Subcutaneous adipose tissue (tissue), 4 donors: ENCODE measurements around the gene NCBP2L. TPM values are rescaled to one million over a fixed set of nuclear protein-coding genes. Genes with fewer than 3 reads are reported as not detected.

ENCODE experiments used
- CTCF ChIP-seq: fragments of 450-650 bp; IDR thresholded peaks from one replicate; pipeline ENCODE4 v1.5.1; 2016; ENCODE audit warnings: low read depth, mild to moderate bottlenecking, control low read depth, antibody characterized with exemption, moderate library complexity
- total RNA-seq, 4 donors: library from RNA; depleted of rRNA; stranded (reverse); fragments of >200 nt; gene quantifications; one replicate each; pipeline ENCODE4 v1.1.0, GENCODE V29; 2016

Gene NCBP2L
- total RNA-seq, 4 donors from 2014 or later: not detected

- no peak for TF ChIP-seq CTCF
These were observed 50.3 kb downstream of the NCBP2L start for GRCh38 chrX:107827852-107828251.

GRCh38 chrX:107829878-107830277, 52.3 kb downstream of the NCBP2L start:
- no peak for TF ChIP-seq CTCF

- TF ChIP-seq CTCF: no peak
These were observed 53.7 kb downstream of the NCBP2L start for GRCh38 chrX:107831071-107831730.

GRCh38 chrX:107834275-107835201, 57.0 kb downstream of the NCBP2L start:
- no peak for TF ChIP-seq CTCF

GRCh38 chrX:107836958-107837357, 59.4 kb downstream of the NCBP2L start:
- no peak for TF ChIP-seq CTCF

- TF ChIP-seq CTCF: no peak
These were observed 63.4 kb downstream of the NCBP2L start for GRCh38 chrX:107840971-107841370.

GRCh38 chrX:107842715-107843400, 65.3 kb downstream of the NCBP2L start:
- no peak for TF ChIP-seq CTCF
